H1 (cell line): ENCODE measurements around the gene DCLK1. TPM values are rescaled to one million over a fixed set of nuclear protein-coding genes. Genes with fewer than 3 reads are reported as not detected.

Experiments used
- BRCA1 ChIP-seq: IDR thresholded peaks from 2 replicates; pipeline ENCODE4 v1.6.1; 2012; ENCODE audit warnings: low read depth, low read length, improper control_type of control experiment
- HDAC6 ChIP-seq: IDR thresholded peaks from one replicate; pipeline ENCODE4 v1.7.1; 2012; ENCODE audit warnings: low read depth, mild to moderate bottlenecking, inconsistent platforms, low read length, moderate library complexity
- JUN ChIP-seq: IDR thresholded peaks from 2 replicates; pipeline ENCODE4 v1.6.1; 2011; ENCODE audit warnings: low read depth, mild to moderate bottlenecking, improper control_type of control experiment, low read length
- SP4 ChIP-seq: IDR thresholded peaks from 2 replicates; pipeline ENCODE4 v1.6.1; 2012; ENCODE audit warnings: low read length, inconsistent platforms
- TAF1 ChIP-seq: IDR thresholded peaks from 2 replicates; pipeline ENCODE4 v1.6.1; 2011; ENCODE audit warnings: mild to moderate bottlenecking, low read depth, low read length
- polyA plus RNA-seq, 7 experiments: library from polyadenylated mRNA; depleted of rRNA in 3 of 7; stranded (reverse) in 5 of 7; unstranded in 2 of 7; fragments of >200 nt in 5 of 7; fragments of 200-250 nt in 2 of 7; gene quantifications; 1 replicate in 5 of 7; 2 replicates in 1 of 7; 4 replicates in 1 of 7; pipeline versions ENCODE4 v1.2.1 to v1.2.3, GENCODE V29; 2011 to 2013; ENCODE audit warnings: missing spikeins in 2 of 7, mixed read lengths in 2 of 7
- total RNA-seq: library from RNA; stranded (reverse); fragmentation: NEBNext Ultra II Directional; extraction: Animal tissue kit (Norgen Biotek cat#: 25700); gene quantifications from 2 replicates; pipeline ENCODE4 v1.2.1, GENCODE V29; 2021
- TF ChIP-seq, protein P1 (sequence below): fragments of 300-600 bp; sonication (generic); IDR thresholded peaks from 2 replicates; pipeline ENCODE4 v1.7.1; 2012; ENCODE audit warnings: low read length, moderate library complexity, mild to moderate bottlenecking, inconsistent platforms; ENCODE audit not compliant: insufficient replicate concordance

Gene DCLK1
- total and polyA plus RNA-seq, 2 of the 8 experiments (the other 6 are each of a cell fraction or from before 2014, with no cell fraction given), result 22.8 to 41.0 TPM

GRCh38 chr13:35876601-35877000 is 254.6 kb downstream of the DCLK1 start (continued):
- TF ChIP-seq, protein P1, sequence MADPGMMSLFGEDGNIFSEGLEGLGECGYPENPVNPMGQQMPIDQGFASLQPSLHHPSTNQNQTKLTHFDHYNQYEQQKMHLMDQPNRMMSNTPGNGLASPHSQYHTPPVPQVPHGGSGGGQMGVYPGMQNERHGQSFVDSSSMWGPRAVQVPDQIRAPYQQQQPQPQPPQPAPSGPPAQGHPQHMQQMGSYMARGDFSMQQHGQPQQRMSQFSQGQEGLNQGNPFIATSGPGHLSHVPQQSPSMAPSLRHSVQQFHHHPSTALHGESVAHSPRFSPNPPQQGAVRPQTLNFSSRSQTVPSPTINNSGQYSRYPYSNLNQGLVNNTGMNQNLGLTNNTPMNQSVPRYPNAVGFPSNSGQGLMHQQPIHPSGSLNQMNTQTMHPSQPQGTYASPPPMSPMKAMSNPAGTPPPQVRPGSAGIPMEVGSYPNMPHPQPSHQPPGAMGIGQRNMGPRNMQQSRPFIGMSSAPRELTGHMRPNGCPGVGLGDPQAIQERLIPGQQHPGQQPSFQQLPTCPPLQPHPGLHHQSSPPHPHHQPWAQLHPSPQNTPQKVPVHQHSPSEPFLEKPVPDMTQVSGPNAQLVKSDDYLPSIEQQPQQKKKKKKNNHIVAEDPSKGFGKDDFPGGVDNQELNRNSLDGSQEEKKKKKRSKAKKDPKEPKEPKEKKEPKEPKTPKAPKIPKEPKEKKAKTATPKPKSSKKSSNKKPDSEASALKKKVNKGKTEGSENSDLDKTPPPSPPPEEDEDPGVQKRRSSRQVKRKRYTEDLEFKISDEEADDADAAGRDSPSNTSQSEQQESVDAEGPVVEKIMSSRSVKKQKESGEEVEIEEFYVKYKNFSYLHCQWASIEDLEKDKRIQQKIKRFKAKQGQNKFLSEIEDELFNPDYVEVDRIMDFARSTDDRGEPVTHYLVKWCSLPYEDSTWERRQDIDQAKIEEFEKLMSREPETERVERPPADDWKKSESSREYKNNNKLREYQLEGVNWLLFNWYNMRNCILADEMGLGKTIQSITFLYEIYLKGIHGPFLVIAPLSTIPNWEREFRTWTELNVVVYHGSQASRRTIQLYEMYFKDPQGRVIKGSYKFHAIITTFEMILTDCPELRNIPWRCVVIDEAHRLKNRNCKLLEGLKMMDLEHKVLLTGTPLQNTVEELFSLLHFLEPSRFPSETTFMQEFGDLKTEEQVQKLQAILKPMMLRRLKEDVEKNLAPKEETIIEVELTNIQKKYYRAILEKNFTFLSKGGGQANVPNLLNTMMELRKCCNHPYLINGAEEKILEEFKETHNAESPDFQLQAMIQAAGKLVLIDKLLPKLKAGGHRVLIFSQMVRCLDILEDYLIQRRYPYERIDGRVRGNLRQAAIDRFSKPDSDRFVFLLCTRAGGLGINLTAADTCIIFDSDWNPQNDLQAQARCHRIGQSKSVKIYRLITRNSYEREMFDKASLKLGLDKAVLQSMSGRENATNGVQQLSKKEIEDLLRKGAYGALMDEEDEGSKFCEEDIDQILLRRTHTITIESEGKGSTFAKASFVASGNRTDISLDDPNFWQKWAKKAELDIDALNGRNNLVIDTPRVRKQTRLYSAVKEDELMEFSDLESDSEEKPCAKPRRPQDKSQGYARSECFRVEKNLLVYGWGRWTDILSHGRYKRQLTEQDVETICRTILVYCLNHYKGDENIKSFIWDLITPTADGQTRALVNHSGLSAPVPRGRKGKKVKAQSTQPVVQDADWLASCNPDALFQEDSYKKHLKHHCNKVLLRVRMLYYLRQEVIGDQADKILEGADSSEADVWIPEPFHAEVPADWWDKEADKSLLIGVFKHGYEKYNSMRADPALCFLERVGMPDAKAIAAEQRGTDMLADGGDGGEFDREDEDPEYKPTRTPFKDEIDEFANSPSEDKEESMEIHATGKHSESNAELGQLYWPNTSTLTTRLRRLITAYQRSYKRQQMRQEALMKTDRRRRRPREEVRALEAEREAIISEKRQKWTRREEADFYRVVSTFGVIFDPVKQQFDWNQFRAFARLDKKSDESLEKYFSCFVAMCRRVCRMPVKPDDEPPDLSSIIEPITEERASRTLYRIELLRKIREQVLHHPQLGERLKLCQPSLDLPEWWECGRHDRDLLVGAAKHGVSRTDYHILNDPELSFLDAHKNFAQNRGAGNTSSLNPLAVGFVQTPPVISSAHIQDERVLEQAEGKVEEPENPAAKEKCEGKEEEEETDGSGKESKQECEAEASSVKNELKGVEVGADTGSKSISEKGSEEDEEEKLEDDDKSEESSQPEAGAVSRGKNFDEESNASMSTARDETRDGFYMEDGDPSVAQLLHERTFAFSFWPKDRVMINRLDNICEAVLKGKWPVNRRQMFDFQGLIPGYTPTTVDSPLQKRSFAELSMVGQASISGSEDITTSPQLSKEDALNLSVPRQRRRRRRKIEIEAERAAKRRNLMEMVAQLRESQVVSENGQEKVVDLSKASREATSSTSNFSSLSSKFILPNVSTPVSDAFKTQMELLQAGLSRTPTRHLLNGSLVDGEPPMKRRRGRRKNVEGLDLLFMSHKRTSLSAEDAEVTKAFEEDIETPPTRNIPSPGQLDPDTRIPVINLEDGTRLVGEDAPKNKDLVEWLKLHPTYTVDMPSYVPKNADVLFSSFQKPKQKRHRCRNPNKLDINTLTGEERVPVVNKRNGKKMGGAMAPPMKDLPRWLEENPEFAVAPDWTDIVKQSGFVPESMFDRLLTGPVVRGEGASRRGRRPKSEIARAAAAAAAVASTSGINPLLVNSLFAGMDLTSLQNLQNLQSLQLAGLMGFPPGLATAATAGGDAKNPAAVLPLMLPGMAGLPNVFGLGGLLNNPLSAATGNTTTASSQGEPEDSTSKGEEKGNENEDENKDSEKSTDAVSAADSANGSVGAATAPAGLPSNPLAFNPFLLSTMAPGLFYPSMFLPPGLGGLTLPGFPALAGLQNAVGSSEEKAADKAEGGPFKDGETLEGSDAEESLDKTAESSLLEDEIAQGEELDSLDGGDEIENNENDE, result no peak
- TF ChIP-seq HDAC6 (no peak), BRCA1 (no peak), TAF1 (no peak), SP4 (no peak), JUN (no peak)
